B cell (primary cell): Measurements from ENCODE around the gene PRR23E. TPM values are rescaled to one million over a fixed set of nuclear protein-coding genes. Genes with fewer than 3 reads are reported as not detected.

Source experiments
- ATAC-seq: fragments of 200-7000 bp; cut with Tn5 transposase; one replicate; pipeline ENCODE4 v1.10.0; 2021; ENCODE audit warnings: low read depth, mild to moderate bottlenecking, moderate number of reproducible peaks, moderate library complexity
- CTCF ChIA-PET: fragments of 350-600 bp; sonication (Branson Sonifier 250); formaldehyde crosslinking; loops from one replicate; lab custom pipeline; 2021; ENCODE audit warnings: antibody characterized with exemption, inconsistent platforms; lab: Charles Lee
- POLR2A ChIA-PET: fragments of 350-600 bp; sonication (Branson Sonifier 250); formaldehyde crosslinking; loops from one replicate; lab custom pipeline; 2021; ENCODE audit warnings: antibody characterized with exemption; lab: Charles Lee
- DNase-seq: peaks from one replicate; pipeline ENCODE4 v3.0.0; 2013
- H2AFZ ChIP-seq: 2 replicates; pipeline ENCODE4 v1.6.1; 2012; ENCODE audit warnings: mild to moderate bottlenecking, low read depth, low read length; ENCODE audit not compliant: insufficient read depth, poor library complexity, severe bottlenecking
- H3K27ac ChIP-seq, 2 donors: 1 replicate in 1 of 2; 2 replicates in 1 of 2; pipeline ENCODE4 v1.5.1; 2012 to 2013; ENCODE audit warnings: low read length in 2 of 2, mild to moderate bottlenecking in 2 of 2, moderate library complexity in 1 of 2
- H3K27me3 ChIP-seq, 4 experiments: fragments of 200-600 bp in 1 of 4; sonication (generic) in 1 of 4; replicated peaks in 1 of 4; 1 replicate in 2 of 4; 2 replicates in 2 of 4; pipeline versions ENCODE4 v1.6.1 to v1.7.0; 2013 to 2016; ENCODE audit warnings: low read length in 3 of 4, mild to moderate bottlenecking in 2 of 4, mixed read lengths in 1 of 4, moderate library complexity in 1 of 4; ENCODE audit not compliant: insufficient read depth in 4 of 4, control insufficient read depth in 3 of 4; ENCODE audit errors: control extremely low read depth in 1 of 4
- H3K36me3 ChIP-seq, 2 experiments: replicated peaks in 1 of 2; 1 replicate in 1 of 2; 2 replicates in 1 of 2; pipeline versions ENCODE4 v1.6.1 to v1.7.1; 2013; ENCODE audit warnings: low read length in 1 of 2; ENCODE audit not compliant: insufficient read depth in 2 of 2, control insufficient read depth in 1 of 2; ENCODE audit errors: control extremely low read depth in 1 of 2, extremely low read depth in 1 of 2
- H3K4me1 ChIP-seq, 2 donors: fragments of 200-600 bp in 1 of 2; sonication (generic) in 1 of 2; 1 replicate in 1 of 2; 2 replicates in 1 of 2; pipeline versions ENCODE4 v1.5.1 to v1.6.1; 2013 to 2017; ENCODE audit warnings: low read length in 2 of 2; ENCODE audit not compliant: control insufficient read depth in 2 of 2, insufficient read depth in 2 of 2
- H3K4me2 ChIP-seq: replicated peaks from 2 replicates; pipeline ENCODE3; 2012; ENCODE audit warnings: mild to moderate bottlenecking, low read depth, low read length; ENCODE audit not compliant: poor library complexity, severe bottlenecking
- H3K4me3 ChIP-seq, 5 experiments: fragments of 200-600 bp in 1 of 5; sonication (generic) in 1 of 5; 1 replicate in 3 of 5; 2 replicates in 2 of 5; pipeline versions ENCODE4 v1.5.1 to v1.7.0; 2011 to 2016; ENCODE audit warnings: low read length in 4 of 5, mild to moderate bottlenecking in 4 of 5, low read depth in 2 of 5, control low read depth in 1 of 5, moderate library complexity in 1 of 5; ENCODE audit not compliant: insufficient read depth in 1 of 5; ENCODE audit errors: control extremely low read depth in 1 of 5, extremely low read depth in 1 of 5
- H3K79me2 ChIP-seq: fragments of 200-600 bp; sonication (generic); one replicate; pipeline ENCODE4 v1.6.0; 2016; ENCODE audit warnings: low read length; ENCODE audit not compliant: control insufficient read depth, insufficient read depth
- H3K9ac ChIP-seq: fragments of 200-600 bp; sonication (generic); 2 replicates; pipeline ENCODE4 v1.6.1; 2017; ENCODE audit warnings: mild to moderate bottlenecking, low read length, moderate library complexity
- H3K9me3 ChIP-seq, 3 donors: one replicate each; pipeline versions ENCODE4 v1.6.1 to v1.7.1; 2013; ENCODE audit warnings: low read length in 2 of 3; ENCODE audit not compliant: control insufficient read depth in 2 of 3, insufficient read depth in 1 of 3; ENCODE audit errors: control extremely low read depth in 1 of 3
- H4K20me1 ChIP-seq: 2 replicates; pipeline ENCODE4 v1.6.0; 2012; ENCODE audit warnings: mild to moderate bottlenecking, low read length; ENCODE audit not compliant: insufficient read depth, control insufficient read depth, poor library complexity, severe bottlenecking
- H3K27ac Mint-ChIP-seq: one replicate; pipeline ENCODE4 v1.8.0; 2021; ENCODE audit warnings: mixed read lengths
- H3K27me3 Mint-ChIP-seq: one replicate; pipeline ENCODE4 v1.8.0; 2021; ENCODE audit warnings: mixed read lengths
- H3K4me1 Mint-ChIP-seq: one replicate; pipeline ENCODE4 v1.8.0; 2021; ENCODE audit warnings: mixed read lengths
- H3K4me3 Mint-ChIP-seq: one replicate; pipeline ENCODE4 v1.8.0; 2021; ENCODE audit warnings: mixed read lengths
- H3K9me3 Mint-ChIP-seq: one replicate; pipeline ENCODE4 v1.8.0; 2022; ENCODE audit warnings: mixed read lengths; ENCODE audit not compliant: insufficient read depth
- CTCF ChIP-seq: fragments of 200-600 bp; IDR thresholded peaks from one replicate; pipeline ENCODE4 v1.8.0; 2022; ENCODE audit warnings: antibody characterized with exemption, mild to moderate bottlenecking
- EZH2 ChIP-seq: IDR thresholded peaks from 2 replicates; pipeline ENCODE4 v1.6.1; 2012; ENCODE audit warnings: borderline replicate concordance, low read depth, mild to moderate bottlenecking, moderate library complexity, low read length; ENCODE audit not compliant: insufficient read depth, poor library complexity, severe bottlenecking
- WGBS: methylation state at CpG from one replicate; pipeline ENCODE4 v1.1.5; 2013; ENCODE audit warnings: missing lambda C conversion rate; ENCODE audit not compliant: insufficient coverage; 5-methylcytosine and 5-hydroxymethylcytosine counted together
- intact Hi-C: fragments of 100-400 bp; cut with micrococcal nuclease; formaldehyde crosslinking; loops from one replicate; pipeline ENCODE4 v1.10.0; 2022
- polyA plus RNA-seq: library from polyadenylated mRNA; depleted of rRNA; stranded (reverse); fragments of >200 nt; gene quantifications from 2 replicates; pipeline ENCODE4 v1.2.3, GENCODE V29; 2012
- total RNA-seq, 2 donors: library from RNA; stranded (reverse); fragments of 120-200 nt in 1 of 2; gene quantifications; 1 replicate in 1 of 2; 2 replicates in 1 of 2; pipeline versions ENCODE4 v1.2.3 to v1.2.4, GENCODE V29; 2013 to 2022

Gene PRR23E
- total and polyA plus RNA-seq, 2 donors (not counting 1 experiment from before 2014, with no cell fraction given), result not detected

GRCh38 chr3:127175272-127175671 lies 17.7 kb upstream of the PRR23E start:
- TF ChIP-seq CTCF, result no peak
- TF ChIP-seq EZH2, result no peak
- Histone ChIP-seq H3K9me3 (peaks cover 0 to 3% (median 0%) of the 10 kb centered on the region in 3 donors), H3K27ac (no peak overlapping the region), H2AFZ (no peak overlapping the region), H4K20me1 (no peaks in the 10 kb centered on the region), H3K4me3 (no peak overlapping the region), H3K4me1 (no peaks in the 10 kb centered on the region), H3K4me2 (no peak overlapping the region), H3K9ac (no peak overlapping the region), H3K79me2 (no peaks in the 10 kb centered on the region), H3K27me3 (peaks cover 0 to 22% (median 2%) of the 10 kb centered on the region in 4 experiments), H3K36me3 (no peaks in the 10 kb centered on the region)
- no peak overlapping the region for H3K4me3 Mint-ChIP-seq
- DNase-seq (no peak), ATAC-seq (no peak)
- 97% methylated on average over 11 of the region's 11 CpGs for WGBS
- H3K4me1 Mint-ChIP-seq, result no peaks in the 10 kb centered on the region
- CTCF ChIA-PET, result no interaction called here
- H3K9me3 Mint-ChIP-seq, result no peaks in the 10 kb centered on the region
- no peak overlapping the region for H3K27ac Mint-ChIP-seq
- intact Hi-C loops, result loop anchor here (5.0 kb wide), 1 partner anchor 423 kb away; no protein-coding TSS in a partner anchor
- peaks cover 16% of the 10 kb centered on the region for H3K27me3 Mint-ChIP-seq
- POLR2A ChIA-PET, result no interaction called here

- ChIA-PET CTCF (no interaction called here), POLR2A (no interaction called here)
- Mint-ChIP-seq H3K4me1 (no peaks in the 10 kb centered on the region), H3K9me3 (no peaks in the 10 kb centered on the region), H3K27me3 (peaks cover 16% of the 10 kb centered on the region), H3K4me3 (no peak overlapping the region), H3K27ac (no peak overlapping the region)
- no peaks in the 10 kb centered on the region for H4K20me1 ChIP-seq
- no peak for TF ChIP-seq EZH2
- no peak for TF ChIP-seq CTCF
- H3K9me3 ChIP-seq, result no peaks in the 10 kb centered on the region
- ATAC-seq (no peak), DNase-seq (no peak)
- H2AFZ ChIP-seq, result no peak overlapping the region
- H3K27me3 ChIP-seq, result peaks cover 0 to 12% (median 0%) of the 10 kb centered on the region in 4 experiments
- no peak overlapping the region for H3K4me3 ChIP-seq
- intact Hi-C loops, result loop anchor here (2.0 to 5.0 kb wide), 2 partner anchors 425 to 498 kb away; no protein-coding TSS in a partner anchor
- H3K27ac ChIP-seq, result no peak overlapping the region
- H3K9ac ChIP-seq, result no peak overlapping the region
- WGBS, result 60% methylated on average over 1 of the region's 1 CpG
- H3K79me2 ChIP-seq, result no peaks in the 10 kb centered on the region
- no peaks in the 10 kb centered on the region for H3K36me3 ChIP-seq
- no peaks in the 10 kb centered on the region for H3K4me1 ChIP-seq
- no peak overlapping the region for H3K4me2 ChIP-seq
Observed at GRCh38 chr3:127177226-127177625, 15.7 kb upstream of the PRR23E start.
